Neuronal stem cell (in vitro differentiated cells): ENCODE measurements around the gene BEX3.

Source experiments
- DNase-seq: peaks from one replicate; pipeline ENCODE4 v3.0.0-alpha.2; 2013; ENCODE audit warnings: low spot score
- H2AFZ ChIP-seq: one replicate; pipeline ENCODE4 v1.6.1; 2013; ENCODE audit warnings: mild to moderate bottlenecking, low read length, inconsistent platforms
- H2AK5ac ChIP-seq: 2 replicates; pipeline ENCODE4 v1.6.1; 2013; ENCODE audit warnings: low read depth, mild to moderate bottlenecking, inconsistent platforms, low read length, moderate library complexity, mixed read lengths
- H2BK120ac ChIP-seq: 2 replicates; pipeline ENCODE4 v1.6.1; 2013; ENCODE audit warnings: low read depth, mild to moderate bottlenecking, inconsistent platforms, low read length, moderate library complexity, mixed read lengths
- H2BK12ac ChIP-seq: one replicate; pipeline ENCODE4 v1.6.1; 2013; ENCODE audit warnings: low read length, inconsistent platforms
- H2BK15ac ChIP-seq: 2 replicates; pipeline ENCODE4 v1.6.1; 2013; ENCODE audit warnings: mild to moderate bottlenecking, low read length, inconsistent platforms, mixed read lengths
- H2BK5ac ChIP-seq: one replicate; pipeline ENCODE4 v1.6.1; 2013; ENCODE audit warnings: inconsistent platforms, mild to moderate bottlenecking, low read length, moderate library complexity
- H3K14ac ChIP-seq: one replicate; pipeline ENCODE4 v1.6.1; 2013; ENCODE audit warnings: low read length, inconsistent platforms
- H3K18ac ChIP-seq: 2 replicates; pipeline ENCODE4 v1.6.1; 2013; ENCODE audit warnings: low read length, inconsistent platforms
- H3K23ac ChIP-seq: 2 replicates; pipeline ENCODE4 v1.6.1; 2013; ENCODE audit warnings: low read depth, mild to moderate bottlenecking, mixed read lengths, low read length, inconsistent platforms; ENCODE audit not compliant: poor library complexity
- H3K27ac ChIP-seq: replicated peaks from 3 replicates; pipeline ENCODE4 v1.5.1; 2013; ENCODE audit warnings: low read length, inconsistent platforms
- H3K27me3 ChIP-seq, 3 experiments: 2 replicates each; pipeline ENCODE4 v1.6.1; 2013; ENCODE audit warnings: low read length in 3 of 3, mild to moderate bottlenecking in 2 of 3, inconsistent platforms in 1 of 3, low read depth in 1 of 3, mixed read lengths in 1 of 3, moderate library complexity in 1 of 3; ENCODE audit not compliant: control insufficient read depth in 3 of 3, insufficient read depth in 3 of 3
- H3K36me3 ChIP-seq, 2 donors: replicated peaks in 1 of 2; 2 replicates each; pipeline ENCODE4 v1.6.1; 2013; ENCODE audit warnings: low read length in 2 of 2; ENCODE audit not compliant: control insufficient read depth in 2 of 2, insufficient read depth in 2 of 2
- H3K4ac ChIP-seq: 2 replicates; pipeline ENCODE4 v1.6.1; 2013; ENCODE audit warnings: inconsistent platforms, mild to moderate bottlenecking, low read length, moderate library complexity
- H3K4me1 ChIP-seq, 2 donors: 1 replicate in 1 of 2; 2 replicates in 1 of 2; pipeline ENCODE4 v1.6.1; 2013; ENCODE audit warnings: low read length in 2 of 2, low read depth in 1 of 2; ENCODE audit not compliant: control insufficient read depth in 2 of 2, insufficient read depth in 1 of 2
- H3K4me2 ChIP-seq: one replicate; pipeline ENCODE4 v1.6.1; 2013; ENCODE audit warnings: mild to moderate bottlenecking, low read length, inconsistent platforms; ENCODE audit not compliant: insufficient read depth, poor library complexity, severe bottlenecking
- H3K4me3 ChIP-seq, 2 donors: 2 replicates each; pipeline ENCODE4 v1.5.1; 2013; ENCODE audit warnings: low read length in 2 of 2, mild to moderate bottlenecking in 2 of 2, inconsistent platforms in 1 of 2, moderate library complexity in 1 of 2
- H3K79me1 ChIP-seq: one replicate; pipeline ENCODE4 v1.6.1; 2013; ENCODE audit warnings: low read depth, mild to moderate bottlenecking, inconsistent platforms, low read length, moderate library complexity
- H3K9ac ChIP-seq: one replicate; pipeline ENCODE4 v1.6.1; 2013; ENCODE audit warnings: mild to moderate bottlenecking, low read depth, low read length, inconsistent platforms; ENCODE audit not compliant: poor library complexity
- H3K9me3 ChIP-seq, 2 donors: replicated peaks in 1 of 2; 2 replicates each; pipeline versions ENCODE3 to v1.6.1; 2013; ENCODE audit warnings: low read length in 2 of 2, mild to moderate bottlenecking in 2 of 2, inconsistent platforms in 1 of 2, low read depth in 1 of 2, mixed read lengths in 1 of 2, moderate library complexity in 1 of 2; ENCODE audit not compliant: control insufficient read depth in 2 of 2, insufficient read depth in 1 of 2
- H4K8ac ChIP-seq: one replicate; pipeline ENCODE4 v1.6.1; 2013; ENCODE audit warnings: low read depth, mild to moderate bottlenecking, inconsistent platforms, low read length, moderate library complexity
- H4K91ac ChIP-seq: one replicate; pipeline ENCODE4 v1.6.1; 2013; ENCODE audit warnings: low read length, low read depth, mild to moderate bottlenecking, inconsistent platforms; ENCODE audit not compliant: poor library complexity
- WGBS, 2 donors: extraction: QIAGEN DNeasy Blood & Tissue Kit; methylation state at CpG; one replicate each; pipeline ENCODE4 v1.1.7; 2013; ENCODE audit warnings: missing lambda C conversion rate in 2 of 2, mixed read lengths in 1 of 2; ENCODE audit not compliant: insufficient read length in 2 of 2, insufficient replicate concordance in 1 of 2; ENCODE audit errors: extremely low coverage in 2 of 2; 5-methylcytosine and 5-hydroxymethylcytosine counted together

Gene BEX3

GRCh38 chrX:103343105-103343504 lies 33.2 kb upstream of the BEX3 start:
- Histone ChIP-seq H4K91ac (no peak overlapping the region), H3K79me1 (no peaks in the 10 kb centered on the region), H2AK5ac (no peak overlapping the region), H3K9me3 (no peaks in the 10 kb centered on the region), H3K18ac (no peak overlapping the region), H3K4me2 (no peak overlapping the region), H3K27me3 (no peaks in the 10 kb centered on the region), H3K36me3 (no peaks in the 10 kb centered on the region), H2BK12ac (no peak overlapping the region), H2BK15ac (no peak overlapping the region), H3K23ac (no peak overlapping the region), H3K9ac (no peak overlapping the region), H2BK120ac (no peak overlapping the region), H4K8ac (no peak overlapping the region), H3K4me3 (no peak overlapping the region), H3K4me1 (no peaks in the 10 kb centered on the region), H2AFZ (peak overlapping the region; percentile 63), H3K14ac (no peak overlapping the region), H3K27ac (no peak overlapping the region), H3K4ac (no peak overlapping the region), H2BK5ac (no peak overlapping the region)
- DNase-seq, result no peak
- no CpG with 5 or more reads among the region's 2 CpGs for WGBS, 2 donors

- WGBS, 2 donors, result no CpG with 5 or more reads among the region's 2 CpGs
- Histone ChIP-seq H3K9me3 (no peaks in the 10 kb centered on the region), H3K23ac (no peak overlapping the region), H2BK12ac (no peak overlapping the region), H3K4ac (no peak overlapping the region), H2BK5ac (no peak overlapping the region), H2BK15ac (no peak overlapping the region), H4K91ac (no peak overlapping the region), H3K9ac (no peak overlapping the region), H3K79me1 (no peaks in the 10 kb centered on the region), H3K27ac (no peak overlapping the region), H3K14ac (no peak overlapping the region), H2BK120ac (no peak overlapping the region), H4K8ac (no peak overlapping the region), H3K18ac (no peak overlapping the region), H2AFZ (no peak overlapping the region), H2AK5ac (no peak overlapping the region), H3K36me3 (no peaks in the 10 kb centered on the region), H3K4me1 (no peaks in the 10 kb centered on the region), H3K4me3 (no peak overlapping the region), H3K27me3 (peaks cover 0 to 3% (median 0%) of the 10 kb centered on the region in 3 experiments), H3K4me2 (no peak overlapping the region)
- DNase-seq, result no peak
Observed at GRCh38 chrX:103344606-103345005, 31.7 kb upstream of the BEX3 start.

- Histone ChIP-seq H4K8ac (no peak overlapping the region), H2BK12ac (no peak overlapping the region), H3K36me3 (no peaks in the 10 kb centered on the region), H3K4me1 (no peaks in the 10 kb centered on the region), H3K9me3 (no peaks in the 10 kb centered on the region), H3K4me2 (peak overlapping the region; percentile 45), H2BK15ac (no peak overlapping the region), H2BK5ac (no peak overlapping the region), H3K27me3 (peaks cover 0 to 3% (median 0%) of the 10 kb centered on the region in 3 experiments), H3K14ac (no peak overlapping the region), H3K79me1 (no peaks in the 10 kb centered on the region), H3K9ac (no peak overlapping the region), H3K18ac (no peak overlapping the region), H2AK5ac (no peak overlapping the region), H2BK120ac (no peak overlapping the region), H2AFZ (peak overlapping the region; percentile 40), H3K23ac (no peak overlapping the region), H3K4ac (no peak overlapping the region), H4K91ac (no peak overlapping the region), H3K27ac (no peak overlapping the region), H3K4me3 (no peak overlapping the region)
- no peak for DNase-seq
- WGBS, 2 donors, result no CpG with 5 or more reads among the region's 29 CpGs
Observed at GRCh38 chrX:103347682-103348397, 28.5 kb upstream of the BEX3 start.

- Histone ChIP-seq H3K14ac (no peak within 1 kb of the TSS), H4K8ac (no peak within 1 kb of the TSS), H2BK12ac (no peak within 1 kb of the TSS), H3K27ac (peak within 1 kb of the TSS; percentile 73), H2AFZ (peak within 1 kb of the TSS; percentile 87), H2BK15ac (no peak within 1 kb of the TSS), H3K18ac (peak within 1 kb of the TSS; percentile 24), H3K9ac (peak within 1 kb of the TSS; percentile 79), H3K4me2 (peak within 1 kb of the TSS; percentile 40), H3K4me1 (no peaks in the 10 kb centered on the region), H3K4me3 (peak within 1 kb of the TSS; percentile 85 to 99), H3K36me3 (peaks cover 0 to 12% of the 10 kb centered on the region in 2 donors), H3K23ac (no peak within 1 kb of the TSS), H2AK5ac (no peak within 1 kb of the TSS), H3K9me3 (no peaks in the 10 kb centered on the region), H3K79me1 (no peaks in the 10 kb centered on the region), H2BK5ac (no peak within 1 kb of the TSS), H2BK120ac (no peak within 1 kb of the TSS), H4K91ac (no peak within 1 kb of the TSS), H3K4ac (no peak within 1 kb of the TSS), H3K27me3 (no peaks in the 10 kb centered on the region)
- no peak for DNase-seq
- WGBS, 2 donors, result no CpG with 5 or more reads among the region's 18 CpGs
Observed at GRCh38 chrX:103356130-103356798, 20.1 kb upstream of the BEX3 start, which contains the start of gene TCEAL9. Gene TCEAL9, plus strand, starts transcription at chrX:103356506. Its CDS starts 1,179 bp downstream, at chrX:103357685.
